Amygdala (tissue), 56 donors: ENCODE data around the gene TBXA2R.
A peak's percentile ranks its signal among the peaks of the same experiment; 100 is the strongest.

Experiments
- DNase-seq, 56 donors: peaks; one replicate each; lab custom pipeline; 2025; lab: John Stamatoyannopoulos, UW

Gene TBXA2R

DNA sequence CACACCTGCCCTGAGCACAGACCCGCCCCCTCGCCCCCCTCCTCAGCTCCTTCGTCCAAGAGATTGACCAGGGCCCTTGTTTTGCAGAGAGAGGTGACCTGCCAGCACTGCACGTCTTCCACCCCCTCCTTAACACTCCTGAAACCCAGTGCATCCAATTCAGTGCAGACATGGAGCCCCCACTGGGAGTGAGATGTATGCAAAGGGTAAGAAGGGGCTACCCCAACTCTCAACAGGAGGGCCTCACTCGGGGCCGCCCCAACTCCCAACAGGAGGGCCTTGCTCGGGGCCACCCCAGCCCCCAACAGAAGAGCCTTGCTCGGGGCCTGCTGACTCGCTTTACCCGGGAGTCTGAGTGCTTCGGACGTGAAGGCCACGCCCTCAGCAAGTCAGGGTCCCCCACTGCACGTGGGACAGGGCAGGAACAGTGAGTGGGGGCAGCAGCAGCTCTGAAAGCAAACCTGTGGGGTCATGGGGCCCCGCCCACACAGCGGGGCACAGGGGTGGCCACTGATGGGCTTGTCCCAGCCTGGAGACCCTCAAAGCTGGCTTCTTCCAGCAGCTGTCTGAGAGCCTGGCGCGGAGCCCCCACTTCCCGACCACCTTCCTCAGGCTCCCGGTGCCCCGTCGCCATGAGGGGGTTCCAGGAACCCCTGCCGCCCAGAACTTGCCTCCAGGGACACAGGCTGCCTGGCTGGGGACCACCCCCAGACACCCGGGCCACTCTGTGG, 14.3 kb upstream of the TBXA2R start:
- no peak for DNase-seq

DNA sequence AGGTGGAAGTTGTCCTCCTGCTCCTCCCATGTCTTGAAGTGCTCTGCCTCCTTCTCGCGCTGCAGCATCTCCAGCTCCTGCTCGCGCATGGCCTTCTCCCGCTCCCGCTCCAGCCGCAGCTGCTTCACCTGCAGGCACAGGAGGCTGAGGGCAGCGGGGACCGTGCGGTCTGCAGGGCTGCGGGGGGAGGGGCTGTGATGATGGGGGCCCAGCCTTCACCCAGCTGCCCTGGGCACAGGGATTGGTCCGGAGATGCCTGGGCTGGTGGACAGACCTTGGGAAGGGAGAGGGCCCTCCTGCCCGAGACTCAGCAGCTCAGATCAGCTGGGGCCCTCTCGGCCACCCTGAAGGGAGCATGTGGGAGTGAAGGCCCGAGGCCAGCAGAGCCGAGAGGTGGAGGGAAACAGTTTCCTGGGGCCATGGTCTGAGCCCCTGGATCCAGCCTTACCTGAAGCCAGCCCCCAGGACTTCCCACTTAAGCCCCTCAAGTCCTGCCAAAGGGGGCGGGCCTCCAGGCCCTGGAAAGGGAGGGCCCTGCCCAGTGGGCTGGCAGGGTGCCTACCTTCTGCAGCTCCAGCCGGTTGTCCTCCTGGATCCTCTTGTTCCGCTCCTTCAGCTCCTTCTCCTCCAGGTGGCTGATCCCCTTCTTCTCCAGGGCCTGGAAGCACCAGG, 13.6 kb upstream of the TBXA2R start:
- no peak for DNase-seq

DNA sequence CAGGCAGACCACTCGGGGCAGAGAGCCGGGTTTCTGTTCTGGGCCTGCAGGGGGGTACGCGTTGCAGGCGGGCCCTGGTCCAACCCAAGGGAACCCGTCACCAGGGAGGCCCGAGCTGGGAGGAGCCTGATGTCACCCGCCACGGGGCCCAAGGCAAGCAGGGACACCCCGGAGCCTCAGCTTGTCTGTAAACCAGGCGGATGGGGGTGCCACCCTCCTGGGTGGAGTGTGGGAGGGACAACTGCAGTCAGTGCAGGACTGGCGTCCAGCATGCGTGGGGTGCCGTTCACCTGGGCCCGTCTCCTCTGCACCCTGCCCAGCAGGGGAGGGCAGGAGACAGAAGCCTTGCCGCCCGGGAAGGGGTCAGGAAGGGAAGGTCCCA, 12.9 kb upstream of the TBXA2R start:
- no peak for DNase-seq

DNA sequence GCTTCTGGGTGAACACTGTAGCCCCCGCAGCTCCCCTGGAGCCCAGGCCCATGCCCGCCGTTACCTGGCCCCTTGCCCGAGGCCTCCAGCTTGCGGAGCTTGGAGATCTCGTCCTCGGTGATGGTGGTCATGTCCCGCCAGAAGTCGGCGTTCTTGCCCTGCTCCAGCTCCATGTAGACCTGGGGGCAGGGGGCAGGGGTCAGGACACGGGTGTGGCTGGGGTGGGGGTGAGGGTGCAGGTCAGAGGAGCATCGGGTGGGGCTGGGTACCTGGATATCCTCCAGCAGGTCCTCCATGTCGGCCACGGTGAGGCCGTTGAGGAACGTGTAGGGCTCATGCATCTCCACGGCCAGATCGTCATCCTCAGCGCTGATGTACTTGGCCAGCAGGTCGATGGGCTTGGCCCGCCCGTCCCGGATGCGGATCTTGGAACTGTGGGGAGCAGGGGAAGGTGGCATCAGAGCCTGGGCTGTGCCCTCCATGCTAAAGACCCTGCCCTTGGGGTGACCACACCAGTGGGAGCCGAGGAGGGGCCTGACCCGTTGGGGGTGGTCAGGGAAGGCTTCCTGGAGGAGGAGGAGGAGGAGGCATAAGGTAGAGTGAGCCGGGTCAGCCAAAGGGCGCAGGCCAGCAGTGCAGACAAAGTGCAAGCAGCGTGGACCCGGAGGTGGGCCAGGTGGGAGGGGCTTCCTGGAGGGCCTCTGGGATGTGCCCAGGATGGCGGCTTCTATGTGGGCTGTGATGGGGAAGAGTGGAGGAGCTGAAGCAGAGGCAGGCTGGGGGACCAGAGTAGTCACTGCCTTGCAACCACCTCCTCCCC, 12.3 kb upstream of the TBXA2R start:
- DNase-seq: no peak

DNA sequence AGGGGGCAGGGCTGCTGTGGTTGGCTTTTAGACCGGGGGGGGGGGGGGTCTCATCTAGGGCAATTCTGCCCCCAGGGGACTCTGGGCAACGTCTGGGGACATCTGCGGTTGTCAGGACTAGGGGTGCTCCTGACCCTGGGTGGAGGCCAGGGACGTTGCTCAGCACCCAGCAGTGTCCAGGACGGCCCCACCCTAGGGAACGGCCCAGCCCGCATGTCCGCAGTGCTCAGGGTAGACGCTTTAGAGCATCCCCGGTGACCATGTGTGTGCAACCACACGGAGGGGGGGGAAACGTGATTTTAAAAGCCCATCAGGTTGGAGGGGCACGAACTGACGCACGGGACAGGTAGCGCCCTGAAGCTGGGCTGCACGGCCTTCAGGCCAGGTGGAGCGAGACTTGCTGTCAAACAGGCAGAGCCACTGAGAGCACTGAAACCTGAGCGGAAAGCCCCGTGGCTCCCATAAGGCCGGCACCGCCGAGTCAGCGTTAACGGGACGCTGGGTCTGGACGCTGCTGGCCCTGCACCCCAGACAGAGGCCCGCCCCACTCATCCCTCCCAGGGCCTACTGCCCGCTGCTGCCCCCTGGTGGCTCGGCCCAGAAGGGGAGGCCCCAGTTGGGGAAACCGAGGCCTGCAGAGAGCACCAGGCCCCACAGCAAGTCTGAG, 11.6 kb upstream of the TBXA2R start:
- DNase-seq: peak in 32 of 56 donors; percentile 9 to 75 (median 38)

DNA sequence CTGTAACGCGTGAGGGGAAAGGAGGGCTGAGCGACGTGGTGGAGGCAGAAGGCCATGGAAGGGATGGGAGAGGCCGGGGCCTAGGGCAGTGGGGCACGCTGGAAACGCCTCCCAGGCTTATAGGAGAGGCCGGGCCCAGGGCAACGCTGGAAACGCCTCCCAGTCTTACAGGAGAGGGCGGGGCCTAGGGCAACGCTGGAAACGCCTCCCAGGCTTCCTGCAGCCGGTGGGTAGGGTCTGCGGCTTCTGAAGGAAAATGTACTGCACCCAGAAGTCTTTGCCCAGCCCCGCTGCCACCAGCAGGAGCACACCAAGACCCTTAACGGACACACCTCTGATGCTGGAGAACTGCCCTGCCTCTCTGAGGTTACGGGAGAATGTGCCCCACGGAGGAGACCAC, 10.8 kb upstream of the TBXA2R start:
- no peak for DNase-seq

DNA sequence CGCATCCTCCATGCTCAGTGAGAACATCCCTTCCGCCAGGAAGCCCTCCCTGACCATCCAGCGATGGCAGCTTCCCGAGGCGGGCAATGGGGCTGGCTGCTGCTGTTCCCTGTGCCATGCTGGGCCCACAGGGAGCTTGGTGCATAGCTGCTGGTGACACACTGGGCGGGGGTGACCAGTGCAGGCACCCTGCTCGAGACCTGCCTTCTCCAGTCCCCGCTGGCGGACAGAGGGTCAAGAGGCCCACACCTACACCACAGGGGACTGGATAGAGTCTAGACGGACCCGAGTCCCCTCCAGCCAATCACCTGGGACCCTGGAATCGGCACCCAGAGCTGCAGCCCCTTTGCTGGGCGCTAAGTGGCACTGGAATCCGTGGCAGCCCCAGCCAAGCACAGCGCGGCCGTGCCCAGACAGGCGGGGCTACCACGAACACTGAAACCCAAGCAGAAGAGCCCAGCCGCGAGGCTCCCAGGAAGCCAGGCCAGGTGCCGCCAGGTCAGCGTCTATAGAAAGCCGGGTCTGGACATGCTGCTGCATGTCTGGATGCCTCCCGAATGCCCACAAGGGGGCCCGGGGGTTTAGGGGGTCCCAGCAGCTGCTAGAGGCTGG, 9.0 kb upstream of the TBXA2R start:
- no peak for DNase-seq

DNA sequence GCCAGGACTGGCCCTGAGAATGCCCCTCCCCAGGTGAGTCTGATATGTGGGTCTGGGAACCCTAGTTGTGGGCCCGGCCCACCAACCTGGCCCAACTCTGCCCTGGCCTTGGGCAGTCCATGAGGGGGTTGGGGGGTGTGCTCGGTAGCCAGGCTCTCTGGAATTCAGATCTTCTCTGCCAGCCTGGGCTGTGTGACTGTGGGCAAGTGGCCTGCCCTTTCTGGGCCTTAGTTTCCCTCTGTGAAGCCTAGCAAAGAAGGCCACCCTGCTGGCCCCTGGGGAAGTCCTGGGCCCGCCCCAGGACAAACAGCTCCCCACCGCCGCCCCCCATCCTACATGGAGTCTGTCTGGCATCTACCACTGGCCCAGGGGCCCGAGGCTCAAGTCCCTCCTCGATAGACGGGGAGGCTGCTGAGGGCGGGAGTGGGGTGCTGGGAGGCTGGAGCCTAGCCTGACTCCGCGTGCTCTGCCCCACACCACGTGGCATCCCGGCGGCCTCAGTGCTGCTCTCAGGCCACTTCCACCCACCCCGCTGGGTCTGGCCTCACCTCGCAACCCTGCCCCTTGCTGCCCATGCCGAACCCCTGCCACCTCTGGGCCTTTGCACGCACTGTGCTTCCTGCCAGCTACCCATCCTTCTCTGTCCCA, 8.3 kb upstream of the TBXA2R start:
- DNase-seq: no peak

DNA sequence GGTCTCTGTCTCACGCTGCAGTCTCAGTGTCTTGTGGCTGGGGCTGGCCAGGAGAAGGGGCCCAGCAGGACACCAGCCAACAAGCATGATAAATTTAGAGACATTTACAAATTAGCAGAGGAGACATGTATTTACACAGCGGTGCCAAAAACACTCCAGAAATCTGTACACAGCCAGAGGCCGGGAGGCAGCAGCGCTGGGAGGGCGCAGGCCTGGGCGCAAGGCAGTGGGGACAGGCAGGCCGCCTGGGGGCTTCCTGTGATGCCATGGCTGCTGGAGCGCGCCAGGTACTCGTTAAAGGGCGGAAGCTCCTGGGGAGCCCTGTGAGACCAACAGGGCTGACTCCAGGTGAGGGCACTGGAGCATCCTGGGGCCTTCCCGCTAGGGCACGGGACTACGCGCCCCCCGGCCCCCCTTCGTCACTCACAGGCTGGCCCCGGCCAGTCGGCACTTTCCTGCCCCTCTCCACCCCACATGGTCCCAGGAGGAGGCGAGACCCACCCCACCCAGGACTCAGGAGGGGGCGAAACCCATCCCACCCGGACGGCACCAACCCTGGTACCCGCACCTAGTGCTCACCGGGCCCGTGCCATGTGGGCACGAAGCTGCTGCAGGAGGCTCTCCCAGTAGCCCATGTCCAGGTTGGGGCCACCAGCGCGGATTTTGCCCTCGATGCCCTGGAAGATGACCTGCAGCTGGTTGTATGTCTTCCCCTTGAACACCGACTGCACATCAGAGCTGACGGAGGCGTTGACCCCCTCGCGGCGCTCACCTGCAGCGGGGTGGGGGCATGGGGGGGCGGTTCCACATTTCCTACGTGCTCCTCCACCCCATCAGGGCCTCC, 7.4 kb upstream of the TBXA2R start:
- no peak for DNase-seq

DNA sequence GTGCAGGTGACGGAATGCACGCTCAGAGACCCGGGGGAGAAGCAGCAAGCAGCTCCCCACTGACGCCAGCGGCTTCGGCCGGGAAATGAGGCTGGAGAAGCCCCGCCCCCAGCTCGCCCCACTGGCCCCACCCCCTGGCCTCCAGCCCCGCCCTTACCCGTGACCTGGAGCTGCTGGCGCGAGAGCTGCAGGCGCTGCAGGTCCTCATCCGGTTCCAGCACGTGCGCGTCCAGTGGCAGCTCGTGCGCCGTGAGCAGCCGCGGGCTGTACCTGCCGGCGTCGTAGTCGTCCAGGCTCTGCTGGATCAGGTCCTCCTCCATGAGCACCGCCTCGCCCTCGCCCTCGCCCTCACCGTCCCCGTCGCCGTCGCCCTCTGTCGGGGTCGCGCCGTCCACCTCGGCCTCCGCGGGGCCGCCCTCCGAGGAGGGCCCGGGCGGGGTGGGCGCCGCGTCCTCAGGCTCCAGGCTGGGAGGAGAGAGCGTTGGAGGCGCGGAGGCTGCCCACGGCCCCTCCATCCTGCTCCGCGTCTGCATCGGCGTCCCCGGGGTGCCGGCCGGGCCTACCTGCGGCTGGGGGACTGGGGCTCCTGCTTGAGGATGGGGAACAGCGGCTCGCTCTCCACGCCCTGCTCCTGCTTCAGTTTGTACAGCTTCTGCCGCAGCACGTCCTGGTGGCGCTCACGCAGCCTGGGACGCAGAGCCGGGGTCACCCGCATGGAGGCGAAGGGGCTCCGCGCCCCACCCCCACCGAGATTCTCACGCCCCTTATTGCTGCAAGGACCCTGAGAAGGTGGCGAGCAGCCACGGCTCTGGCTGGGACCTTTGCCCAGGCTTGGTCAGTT, 6.4 kb upstream of the TBXA2R start:
- DNase-seq: no peak

DNA sequence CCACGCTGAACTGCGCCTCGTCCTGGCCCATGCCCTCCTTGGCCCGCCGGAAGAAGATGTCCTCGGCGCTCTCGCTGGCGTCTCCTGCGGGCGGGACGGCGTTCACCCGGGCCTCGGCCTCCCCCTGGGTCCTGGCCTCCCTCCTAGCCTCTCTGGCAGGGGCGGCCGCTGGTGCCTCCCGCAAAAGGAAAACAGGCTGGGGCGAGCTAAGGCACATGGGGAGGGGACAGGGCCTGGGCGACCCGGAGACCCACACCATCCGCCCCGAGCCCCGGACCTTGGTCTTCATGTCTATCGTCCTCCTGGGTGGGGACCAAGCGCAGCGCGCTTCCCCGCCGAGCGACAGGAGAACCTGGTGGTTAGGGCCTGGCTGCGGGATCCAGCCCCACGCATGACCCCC, 5.7 kb upstream of the TBXA2R start:
- DNase-seq: no peak

DNA sequence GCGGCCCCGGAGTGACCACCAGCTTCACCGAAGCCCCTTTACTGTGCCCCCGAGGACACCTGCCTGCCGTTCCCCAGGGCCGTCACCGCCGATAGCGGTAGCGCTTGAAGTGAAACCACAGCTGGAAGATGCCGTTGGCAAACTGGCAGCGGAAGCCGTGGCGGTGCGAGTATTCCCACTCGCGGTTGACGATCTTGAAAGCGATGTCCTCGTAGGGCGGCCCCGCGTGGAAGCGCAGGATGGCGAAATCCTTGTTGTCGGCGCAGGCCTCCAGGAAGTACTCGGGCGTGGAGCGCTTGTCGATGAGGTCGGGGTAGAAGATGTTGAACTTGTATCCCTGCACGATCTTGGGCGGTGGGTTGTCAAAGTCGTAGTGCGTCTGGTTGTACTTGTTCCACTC, 5.2 kb upstream of the TBXA2R start:
- no peak for DNase-seq

DNA sequence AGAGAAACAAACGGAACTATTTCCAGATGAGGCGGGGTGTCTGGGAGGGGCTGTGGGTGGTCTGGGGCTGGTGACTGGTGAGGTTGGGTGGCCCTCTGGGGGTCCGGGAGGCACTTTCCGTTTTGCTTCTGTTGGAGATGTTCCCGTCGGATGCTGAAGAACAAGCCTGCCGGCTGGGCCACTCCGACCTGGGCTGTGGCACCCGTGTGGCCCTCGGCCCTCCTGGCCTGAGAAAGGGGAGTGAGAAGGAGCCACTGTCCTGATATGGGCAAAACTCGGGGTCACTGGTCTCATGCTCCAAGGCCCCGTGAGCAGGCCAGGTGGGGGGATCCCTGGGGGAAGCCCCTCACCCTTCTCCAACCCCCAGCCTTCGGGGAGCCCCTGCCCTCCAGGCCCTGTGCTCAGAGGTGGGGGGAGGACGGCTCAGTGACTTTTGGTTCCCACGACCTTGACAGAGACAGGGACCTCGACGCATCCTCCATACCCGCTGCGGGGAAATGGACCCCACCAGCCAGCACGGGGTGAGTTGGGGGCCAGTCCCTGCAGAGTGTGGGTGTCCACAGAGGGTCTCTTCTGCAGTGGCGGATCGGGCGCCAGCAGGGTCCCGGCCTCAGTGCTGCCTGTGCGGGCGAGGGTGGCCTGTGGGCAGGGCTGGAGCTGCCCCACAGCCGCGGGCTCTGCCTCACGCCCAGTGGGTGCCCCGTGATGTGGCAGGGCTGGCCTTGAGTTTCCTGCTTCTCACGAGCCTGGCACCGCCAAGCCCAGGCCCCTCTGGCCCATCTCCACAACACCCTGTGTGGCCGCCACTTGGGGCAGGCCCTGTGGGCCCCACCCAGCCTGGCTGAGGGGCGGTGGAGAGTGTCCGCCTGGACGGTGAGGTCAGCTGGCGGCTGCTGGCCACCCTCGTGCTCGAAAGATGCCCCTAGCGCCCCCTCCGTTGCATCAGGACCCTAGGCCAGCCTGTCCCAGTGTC, 4.4 kb upstream of the TBXA2R start:
- DNase-seq: no peak

DNA sequence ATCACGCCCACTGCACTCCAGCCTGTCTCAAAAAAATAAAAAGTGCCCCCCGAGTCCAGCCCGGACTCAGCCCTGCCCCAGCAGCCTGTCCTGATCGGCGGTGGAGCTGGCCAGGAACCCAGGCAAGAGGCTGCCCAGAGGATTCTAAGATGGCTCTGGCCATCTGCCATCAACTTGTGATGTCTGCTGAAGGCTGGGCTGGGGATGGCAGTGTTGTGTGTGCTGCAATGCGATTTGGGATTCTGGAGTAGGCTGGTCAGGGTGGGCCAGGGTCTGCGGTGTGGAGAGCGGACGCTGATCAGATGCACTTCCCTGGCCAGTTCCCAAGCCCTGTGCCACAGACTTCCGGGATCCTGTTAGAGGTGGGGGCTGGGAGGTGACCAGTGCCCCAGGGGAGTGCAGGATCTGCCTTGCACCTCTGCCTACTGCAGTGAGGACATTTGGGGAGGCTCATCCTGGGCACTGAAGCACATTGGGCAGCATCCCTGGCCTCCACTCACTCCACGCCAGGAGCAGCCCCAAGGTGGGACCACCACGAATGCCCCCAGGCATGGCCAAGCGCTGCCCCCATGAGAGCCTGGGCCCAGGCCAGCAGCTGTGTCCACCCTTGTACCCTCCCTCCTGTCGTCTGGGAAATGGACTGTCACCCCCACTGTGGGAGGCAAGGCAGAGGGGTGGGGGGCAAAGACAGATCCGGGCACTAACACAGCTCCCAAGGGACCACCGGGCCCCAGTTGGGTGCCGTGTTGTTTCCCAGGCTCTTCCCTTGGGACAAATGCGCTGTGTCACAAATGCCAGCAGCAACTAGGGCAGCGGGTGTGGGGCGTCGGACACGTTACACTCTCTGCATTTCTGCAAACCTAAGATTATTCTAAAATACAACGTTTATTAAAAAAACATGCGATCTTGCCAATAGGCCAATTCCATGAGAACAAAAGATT, 3.4 kb upstream of the TBXA2R start:
- DNase-seq: peak in 3 of 56 donors; percentile 10 to 27 (median 18)

DNA sequence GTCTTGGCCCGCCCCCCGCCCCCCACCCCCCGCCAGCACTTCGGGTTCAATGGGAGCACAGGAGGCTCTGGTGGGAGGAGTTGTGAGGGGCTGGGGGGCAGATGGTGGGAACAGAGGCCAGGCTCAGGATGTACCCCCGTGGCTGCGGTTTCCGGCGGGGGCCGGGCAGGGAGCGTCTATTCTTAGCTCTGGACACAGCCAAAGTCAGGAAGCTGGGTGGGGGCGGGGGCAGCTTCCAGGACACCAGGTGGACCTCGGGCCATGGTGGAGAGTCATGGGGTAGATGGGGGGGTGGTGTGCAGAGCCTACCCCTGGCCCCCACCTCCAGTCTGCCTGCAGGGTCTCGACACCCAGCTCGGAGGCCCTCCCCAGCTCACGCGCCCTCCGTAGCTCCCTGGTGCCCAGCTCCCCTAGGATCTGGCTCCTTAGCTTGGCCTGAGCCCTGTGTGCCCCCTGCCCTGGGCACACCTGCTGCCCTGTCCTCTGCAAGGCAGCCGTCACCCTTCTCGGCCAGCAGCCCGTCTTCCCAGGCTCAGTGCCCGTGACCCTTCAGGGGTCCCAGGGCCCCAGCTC, 2.2 kb upstream of the TBXA2R start:
- no peak for DNase-seq
